Muscle layer of colon (tissue), 2 donors: ENCODE measurements around the gene TTLL10.
"Not testable (repeated sequence)": the region's sequence is repeated elsewhere in the genome, so short reads cannot be mapped to it uniquely, and the experiment has no call there.

ENCODE experiments used
- H3K27ac ChIP-seq: one replicate; pipeline ENCODE4 v1.7.0; 2013; ENCODE audit warnings: low read depth, mild to moderate bottlenecking, low read length, moderate library complexity
- H3K27me3 ChIP-seq, 2 donors: one replicate each; pipeline ENCODE4 v1.7.0; 2013; ENCODE audit warnings: low read length in 2 of 2, mild to moderate bottlenecking in 2 of 2; ENCODE audit not compliant: insufficient read depth in 2 of 2, control insufficient read depth in 1 of 2
- H3K36me3 ChIP-seq: one replicate; pipeline ENCODE4 v1.7.0; 2013; ENCODE audit warnings: mild to moderate bottlenecking, low read length; ENCODE audit not compliant: insufficient read depth
- H3K4me1 ChIP-seq: one replicate; pipeline ENCODE4 v1.7.0; 2013; ENCODE audit warnings: mild to moderate bottlenecking, low read length; ENCODE audit not compliant: insufficient read depth
- H3K4me3 ChIP-seq, 2 donors: one replicate each; pipeline ENCODE4 v1.7.0; 2013; ENCODE audit warnings: low read length in 2 of 2, low read depth in 1 of 2, mild to moderate bottlenecking in 1 of 2, moderate library complexity in 1 of 2
- H3K9ac ChIP-seq: one replicate; pipeline ENCODE4 v1.7.0; 2013; ENCODE audit warnings: low read length
- H3K9me3 ChIP-seq: one replicate; pipeline ENCODE4 v1.7.0; 2013; ENCODE audit warnings: mild to moderate bottlenecking, low read length
- donor health status: abdominal sarcoma.
- donor health status: Adenocarcinoma of cecum.

TTLL10 gene

DNA sequence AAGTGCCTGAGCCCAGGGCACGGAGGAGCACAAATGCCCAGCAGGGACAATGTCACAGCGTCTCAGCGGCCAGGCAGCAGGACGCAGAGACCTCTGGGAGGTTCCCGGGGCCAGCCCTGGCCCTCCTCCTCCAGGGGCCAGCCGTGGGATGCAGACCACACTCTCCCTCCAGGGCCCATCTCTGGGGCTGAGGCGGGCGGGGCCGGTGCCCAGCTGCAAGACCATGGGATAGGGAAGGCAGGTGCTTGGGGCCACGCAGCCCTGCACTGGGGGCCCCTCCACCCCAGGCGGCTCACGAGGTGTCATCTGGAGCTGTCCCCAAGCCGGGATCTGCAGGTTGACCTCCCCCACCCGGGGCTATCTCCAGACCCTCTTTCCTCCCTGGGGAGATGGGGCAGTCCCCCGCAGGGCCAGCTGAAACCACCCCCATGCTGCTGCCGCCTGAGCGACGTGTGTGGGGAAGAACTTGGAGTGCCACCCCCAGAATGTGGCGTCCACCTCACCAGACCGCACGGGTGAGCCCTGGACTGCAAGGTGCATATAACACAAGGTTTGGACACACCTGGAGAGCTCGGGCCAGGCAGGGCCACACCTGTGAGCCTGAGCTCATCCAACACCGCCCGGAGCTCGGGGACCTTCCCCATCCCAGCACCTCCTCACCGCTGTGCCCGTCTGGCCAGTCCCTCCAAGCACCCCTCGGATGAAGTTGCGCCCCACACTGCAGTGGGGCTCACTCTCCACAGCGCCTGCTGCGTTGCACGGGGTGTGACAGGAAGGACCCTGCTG is 4.1 kb upstream of the TTLL10 start:
- Histone ChIP-seq H3K36me3 (no peaks in the 10 kb centered on the region), H3K4me3 (no peak overlapping the region), H3K4me1 (no peaks in the 10 kb centered on the region), H3K9ac (no peak overlapping the region), H3K9me3 (no peaks in the 10 kb centered on the region), H3K27ac (no peak overlapping the region), H3K27me3 (peaks cover 0 to 85% of the 10 kb centered on the region in 2 donors)

DNA sequence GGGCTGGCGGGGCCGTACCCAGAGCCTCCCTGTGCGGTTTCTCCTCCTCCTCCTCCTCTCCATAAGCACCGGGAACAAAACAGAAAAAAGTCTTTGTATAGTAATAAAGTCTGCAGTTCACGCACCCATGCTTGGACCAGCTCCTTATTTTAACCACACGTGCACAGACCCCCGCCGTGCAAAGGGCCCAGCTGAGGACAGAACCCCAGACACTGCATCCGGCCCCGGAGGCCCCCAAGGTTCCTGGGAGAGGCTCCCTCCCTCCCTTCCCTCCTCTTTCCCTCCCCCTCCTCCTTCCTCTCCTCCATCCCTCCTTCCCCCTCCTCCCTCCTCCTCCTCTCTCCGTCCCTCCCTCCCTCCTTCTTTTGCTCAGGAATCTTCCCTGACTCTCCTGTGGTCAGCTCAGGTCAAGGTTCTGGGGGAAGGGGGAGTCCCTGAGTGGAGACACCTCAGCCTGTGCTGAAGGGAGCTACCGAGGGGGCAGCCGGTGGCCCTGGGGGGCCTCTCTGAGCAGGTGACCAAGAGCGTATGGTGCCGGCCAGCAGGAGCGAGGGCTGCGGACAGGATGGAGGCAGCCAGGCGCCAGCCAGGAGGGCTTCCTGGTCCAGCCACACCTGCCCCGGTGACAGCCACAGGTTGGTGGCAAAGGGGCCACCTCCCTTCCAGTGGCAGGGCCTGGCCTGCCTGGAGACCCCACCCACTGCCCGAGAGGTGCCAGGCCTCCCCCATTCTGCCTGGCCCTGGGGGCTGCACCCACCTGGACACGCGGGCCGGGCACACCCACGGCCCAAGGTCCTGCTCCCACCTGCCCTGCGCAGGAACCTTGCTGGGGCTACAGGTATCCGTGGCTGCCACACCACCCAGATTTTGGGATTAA is 3.2 kb upstream of the TTLL10 start:
- no peaks in the 10 kb centered on the region for H3K9me3 ChIP-seq
- H3K9ac ChIP-seq: no peak overlapping the region
- peaks cover 0 to 78% of the 10 kb centered on the region in 2 donors for H3K27me3 ChIP-seq
- no peak overlapping the region for H3K4me3 ChIP-seq
- H3K27ac ChIP-seq: no peak overlapping the region
- H3K36me3 ChIP-seq: no peaks in the 10 kb centered on the region
- no peaks in the 10 kb centered on the region for H3K4me1 ChIP-seq

DNA sequence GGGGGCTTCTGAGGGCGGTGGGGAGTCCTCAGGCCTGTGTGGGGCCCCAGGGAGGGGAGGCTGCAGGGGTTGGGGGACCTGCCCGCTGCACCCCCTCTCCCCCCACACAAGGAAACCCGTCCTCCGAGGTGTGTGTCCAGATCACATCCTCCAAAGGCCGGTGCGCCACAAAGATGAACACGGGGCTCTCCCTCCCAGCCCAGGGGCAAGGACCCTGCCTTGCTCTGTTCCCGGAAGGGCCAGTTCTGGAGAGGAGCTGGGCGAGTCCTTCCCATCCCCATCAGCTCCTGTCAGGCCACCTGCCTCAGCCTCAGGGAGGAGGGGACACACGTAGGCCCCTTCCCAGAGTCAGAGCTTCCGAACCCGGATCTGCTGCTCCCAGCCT is 2.5 kb upstream of the TTLL10 start:
- no peak overlapping the region for H3K9ac ChIP-seq
- H3K27me3 ChIP-seq: peaks cover 0 to 79% of the 10 kb centered on the region in 2 donors
- H3K4me3 ChIP-seq: no peak overlapping the region
- H3K36me3 ChIP-seq: no peaks in the 10 kb centered on the region
- H3K4me1 ChIP-seq: no peaks in the 10 kb centered on the region
- H3K27ac ChIP-seq: no peak overlapping the region
- no peaks in the 10 kb centered on the region for H3K9me3 ChIP-seq

DNA sequence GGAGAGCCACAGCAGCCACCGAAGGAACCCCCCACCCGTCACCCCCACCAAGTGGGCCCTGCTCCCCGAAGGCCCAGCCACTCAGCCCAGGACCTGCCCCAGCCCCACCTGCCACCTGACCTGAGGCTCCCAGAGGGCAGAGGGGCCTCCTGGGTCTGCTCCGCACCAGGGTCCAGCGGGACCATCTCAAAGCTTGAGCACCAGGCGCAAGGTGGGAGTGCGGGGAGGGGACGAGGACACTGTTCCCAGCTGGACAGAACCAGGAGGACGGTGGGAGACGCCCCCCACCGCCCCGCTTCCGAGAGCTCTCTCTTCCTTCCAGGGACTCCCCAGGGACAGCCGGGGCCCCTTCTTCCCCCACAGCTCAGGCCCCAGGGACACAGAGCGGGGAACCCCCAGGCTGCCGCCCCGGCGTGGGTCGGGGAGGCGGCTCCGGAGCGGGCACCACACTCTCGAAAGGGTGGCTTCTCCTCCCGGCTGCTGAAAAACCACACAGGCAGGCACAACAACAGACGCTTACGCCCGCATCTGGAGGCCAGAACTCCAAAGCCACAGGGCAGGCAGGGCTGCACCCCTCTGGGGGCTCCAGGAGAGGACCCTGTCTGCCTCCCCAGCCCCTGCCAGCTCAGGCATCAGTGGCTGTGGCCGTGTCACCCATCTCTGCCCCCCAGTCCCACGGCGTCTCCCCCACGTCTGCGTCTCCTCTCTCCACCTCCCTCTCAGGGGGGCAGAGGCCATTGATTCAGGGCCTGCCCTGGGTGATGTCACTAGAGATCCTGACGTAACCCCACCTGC is 1.9 kb upstream of the TTLL10 start:
- Histone ChIP-seq H3K9ac (no peak overlapping the region), H3K36me3 (no peaks in the 10 kb centered on the region), H3K9me3 (no peaks in the 10 kb centered on the region), H3K4me3 (no peak overlapping the region), H3K4me1 (no peaks in the 10 kb centered on the region), H3K27me3 (peaks cover 0 to 82% of the 10 kb centered on the region in 2 donors), H3K27ac (no peak overlapping the region)

DNA sequence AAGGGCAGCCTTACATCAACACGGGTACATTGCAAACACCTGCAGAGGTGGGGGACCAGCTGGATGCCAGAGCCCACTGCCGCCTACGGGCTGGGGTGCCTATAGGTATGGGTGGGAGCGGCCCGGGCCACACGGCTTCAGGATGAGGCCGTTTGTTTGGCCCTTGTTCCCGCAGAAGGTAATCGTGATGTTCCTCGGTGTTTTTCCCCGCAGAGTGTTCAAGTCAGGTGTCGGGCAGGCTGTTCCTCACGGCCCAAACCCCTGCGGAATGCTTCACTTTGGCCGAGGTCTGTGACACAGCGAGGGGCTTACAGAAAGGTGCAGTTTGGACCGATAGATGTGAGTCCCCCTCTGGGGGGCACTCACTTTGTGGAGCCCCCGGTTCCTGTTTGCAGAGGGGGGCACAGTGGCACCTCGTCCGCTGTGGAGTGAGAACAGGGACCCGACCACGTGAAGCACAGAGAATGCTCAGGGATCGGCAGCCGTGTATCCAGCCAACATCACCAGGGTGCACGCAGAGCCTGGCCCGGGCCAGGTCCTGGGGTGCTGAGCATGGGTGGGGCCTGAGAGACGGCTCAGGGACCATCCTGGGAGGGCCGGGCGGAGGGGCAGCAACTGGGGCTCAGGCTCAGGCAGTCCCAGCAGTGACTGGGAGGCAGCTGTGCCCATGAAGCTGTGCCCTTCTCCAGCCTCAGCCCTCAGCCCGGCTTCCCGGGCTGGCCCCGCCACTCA is 453 bp upstream of the TTLL10 start:
- H3K9me3 ChIP-seq: no peaks in the 10 kb centered on the region
- peaks cover 7 to 72% of the 10 kb centered on the region in 2 donors for H3K27me3 ChIP-seq
- no peak overlapping the region for H3K27ac ChIP-seq
- no peaks in the 10 kb centered on the region for H3K4me1 ChIP-seq
- H3K36me3 ChIP-seq: no peaks in the 10 kb centered on the region
- no peak overlapping the region for H3K4me3 ChIP-seq
- H3K9ac ChIP-seq: no peak overlapping the region

DNA sequence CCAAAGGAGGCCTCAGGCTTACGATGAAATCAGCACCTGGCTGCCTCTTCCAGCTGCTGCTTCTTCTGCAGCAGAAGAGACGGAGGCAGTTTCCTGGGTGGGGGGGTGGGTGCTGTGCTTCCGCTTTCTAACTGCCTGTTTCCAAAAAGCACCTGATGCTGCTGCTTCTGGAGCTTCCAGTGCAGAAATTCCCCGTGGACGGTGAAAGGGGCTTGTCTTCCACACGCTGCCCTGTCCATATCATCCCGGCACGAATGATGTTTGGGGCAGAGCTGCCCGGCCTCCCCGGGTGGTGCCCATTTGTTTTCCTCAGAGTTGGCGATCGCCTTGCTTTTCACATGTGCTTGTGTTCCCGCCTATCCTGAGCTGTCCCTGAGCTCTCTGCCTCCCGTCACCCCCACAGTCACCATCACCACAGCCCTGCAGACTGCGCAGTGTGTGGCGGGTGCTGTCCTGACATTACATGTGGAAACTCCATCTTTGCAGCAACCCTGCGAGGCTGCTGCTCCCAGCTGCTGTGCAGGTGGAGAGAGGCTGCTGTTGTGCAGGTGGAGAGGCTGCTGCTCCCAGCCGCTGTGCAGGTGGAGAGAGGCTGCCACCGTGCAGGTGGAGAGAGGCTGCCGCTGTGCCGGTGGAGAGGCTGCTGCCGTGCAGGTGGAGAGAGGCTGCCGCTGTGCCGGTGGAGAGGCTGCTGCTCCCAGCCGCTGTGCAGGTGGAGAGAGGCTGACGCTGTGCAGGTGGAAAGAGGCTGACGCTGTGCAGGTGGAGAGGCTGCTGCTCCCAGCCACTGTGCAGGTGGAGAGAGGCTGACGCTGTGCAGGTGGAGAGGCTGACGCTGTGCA is 1.8 kb downstream of the TTLL10 start:
- H3K9me3 ChIP-seq: no peaks in the 10 kb centered on the region
- no peak overlapping the region for H3K27ac ChIP-seq
- H3K27me3 ChIP-seq: peaks cover 7 to 73% of the 10 kb centered on the region in 2 donors
- no peaks in the 10 kb centered on the region for H3K4me1 ChIP-seq
- no peaks in the 10 kb centered on the region for H3K36me3 ChIP-seq
- no peak overlapping the region for H3K9ac ChIP-seq
- H3K4me3 ChIP-seq: no peak overlapping the region

DNA sequence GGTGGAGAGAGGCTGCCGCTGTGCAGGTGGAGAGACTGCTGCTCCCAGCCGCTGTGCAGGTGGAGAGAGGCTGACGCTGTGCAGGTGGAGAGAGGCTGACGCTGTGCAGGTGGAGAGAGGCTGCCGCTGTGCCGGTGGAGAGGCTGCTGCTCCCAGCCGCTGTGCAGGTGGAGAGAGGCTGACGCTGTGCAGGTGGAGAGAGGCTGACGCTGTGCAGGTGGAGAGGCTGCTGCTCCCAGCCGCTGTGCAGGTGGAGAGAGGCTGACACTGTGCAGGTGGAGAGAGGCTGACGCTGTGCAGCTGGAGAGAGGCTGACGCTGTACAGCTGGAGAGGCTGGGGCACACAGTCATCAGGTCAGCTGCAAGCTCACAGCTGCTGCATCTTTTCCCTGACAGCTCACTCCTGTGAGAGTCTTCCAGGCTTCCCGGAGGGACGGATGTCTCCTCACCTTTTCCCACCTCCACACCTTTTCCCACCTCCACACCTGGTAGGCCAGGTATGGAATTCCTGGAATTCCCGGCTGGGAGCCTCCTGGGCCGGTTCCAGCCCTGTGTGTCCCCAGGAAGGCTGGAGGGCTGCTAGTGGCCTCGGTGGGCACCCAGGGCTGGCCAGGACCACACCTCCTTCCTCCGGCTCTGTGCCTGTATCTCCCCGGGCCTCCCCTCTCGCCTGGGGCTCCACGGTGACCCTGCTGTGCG is 2.5 kb downstream of the TTLL10 start:
- H3K4me3 ChIP-seq, H3K36me3 ChIP-seq, H3K27ac ChIP-seq, H3K4me1 ChIP-seq, H3K9me3 ChIP-seq, H3K9ac ChIP-seq: not testable (repeated sequence)
- H3K27me3 ChIP-seq: peaks cover 7 to 65% of the 10 kb centered on the region in 2 donors

DNA sequence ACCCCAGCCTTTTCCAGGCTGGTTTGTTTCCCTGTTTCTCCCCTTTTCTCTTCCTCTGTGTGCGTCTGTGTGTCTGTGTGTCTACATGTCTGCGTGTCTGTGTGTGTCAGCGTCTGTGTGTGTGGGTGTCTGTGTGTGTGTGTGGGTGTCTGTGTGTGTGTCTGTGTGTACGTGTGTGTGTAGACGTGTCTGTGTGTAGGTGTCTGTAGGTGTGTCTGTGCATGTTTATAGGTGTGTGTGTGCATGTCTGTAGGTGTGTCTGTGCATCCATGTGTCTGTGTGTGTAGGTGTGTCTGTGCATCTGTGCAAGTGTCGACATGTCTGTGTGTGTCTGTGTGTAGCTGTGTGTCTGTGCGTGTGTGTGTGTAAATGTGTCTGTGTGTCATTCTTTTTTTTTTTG is 3.3 kb downstream of the TTLL10 start:
- Histone ChIP-seq H3K4me3 (no peak overlapping the region), H3K9me3 (no peaks in the 10 kb centered on the region), H3K27me3 (peaks cover 7 to 58% of the 10 kb centered on the region in 2 donors), H3K9ac (no peak overlapping the region), H3K36me3 (no peaks in the 10 kb centered on the region), H3K27ac (no peak overlapping the region), H3K4me1 (no peaks in the 10 kb centered on the region)

DNA sequence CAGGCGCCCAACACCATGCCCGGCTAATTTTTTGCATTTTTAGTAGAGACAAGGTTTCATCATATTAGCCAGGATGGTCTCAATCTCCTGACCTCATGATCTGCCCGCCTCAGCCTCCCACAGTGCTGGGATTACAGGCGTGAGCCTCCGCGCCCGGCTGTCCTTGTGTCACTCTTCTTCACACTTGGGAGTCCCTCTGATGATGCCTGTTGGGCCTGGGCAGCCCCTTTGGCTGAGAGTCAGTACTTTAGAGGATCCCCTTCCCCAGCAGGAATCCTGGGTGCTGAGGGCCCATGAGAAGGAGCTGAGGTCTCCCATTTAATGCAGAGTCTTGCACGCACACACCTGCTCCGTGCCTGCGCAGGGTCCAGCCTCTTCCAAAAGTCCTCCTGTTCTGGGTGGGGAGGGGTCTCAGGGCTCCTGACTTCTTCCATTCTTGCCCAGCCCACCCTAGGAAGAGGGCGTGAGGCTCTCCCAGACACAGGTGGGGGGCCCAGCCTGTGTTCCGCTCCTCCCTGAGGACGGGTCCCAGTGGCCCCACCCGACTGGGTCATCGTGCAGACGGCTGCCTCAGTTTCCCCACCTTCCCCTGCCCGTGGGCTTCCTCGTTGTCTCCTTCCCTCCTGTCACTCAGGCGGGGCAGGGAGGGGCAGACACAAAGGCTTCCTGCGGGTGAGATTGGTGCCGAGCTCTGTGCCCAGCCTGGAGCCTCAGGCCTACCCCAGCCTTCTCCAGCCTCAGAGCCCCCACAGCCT is 3.9 kb downstream of the TTLL10 start:
- Histone ChIP-seq H3K4me3 (no peak overlapping the region), H3K9me3 (no peaks in the 10 kb centered on the region), H3K27ac (no peak overlapping the region), H3K4me1 (no peaks in the 10 kb centered on the region), H3K9ac (no peak overlapping the region), H3K27me3 (peaks cover 7 to 60% of the 10 kb centered on the region in 2 donors), H3K36me3 (no peaks in the 10 kb centered on the region)
